ENCODE measurements around the gene NKAIN2. TPM values are rescaled to one million over a fixed set of nuclear protein-coding genes. Genes with fewer than 3 reads are reported as not detected.
"Not testable (repeated sequence)": the region's sequence is repeated elsewhere in the genome, so short reads cannot be mapped to it uniquely, and the experiment has no call there.

Gene NKAIN2
- total RNA-seq, 4 donors from 2014 or later: 0.11 to 1.0 (median 0.94) TPM; not detected in 1

GRCh38 chr6:124008988-124009765 is 205.5 kb downstream of the NKAIN2 start:
- Histone ChIP-seq H3K27ac (no peak overlapping the region), H3K4me1 (no peaks in the 10 kb centered on the region), H3K27me3 (no peaks in the 10 kb centered on the region), H3K36me3 (no peaks in the 10 kb centered on the region), H3K4me3 (replicated peaks in 1 of 3) (no peak overlapping the region), H3K9me3 (no peaks in the 10 kb centered on the region)
- WGBS, 2 donors: 73 to 76% methylated on average over 6 of the region's 6 CpGs
- DNase-seq: no peak
- TF ChIP-seq POLR2A (IDR thresholded peaks at IDR 0.05) (no peak), CTCF (IDR thresholded peaks at IDR 0.05) (no peak)
- intact Hi-C loops (cut with DNase I): no loop called here

- no peak overlapping the region for H3K4me3 ChIP-seq (replicated peaks in 1 of 3)
- no peaks in the 10 kb centered on the region for H3K27me3 ChIP-seq
- TF ChIP-seq POLR2A (IDR thresholded peaks at IDR 0.05): no peak
- no peak for TF ChIP-seq CTCF (IDR thresholded peaks at IDR 0.05)
- no peaks in the 10 kb centered on the region for H3K4me1 ChIP-seq
- DNase-seq: no peak
- intact Hi-C loops (cut with DNase I): no loop called here
- no peak overlapping the region for H3K27ac ChIP-seq
- H3K36me3 ChIP-seq: no peaks in the 10 kb centered on the region
- no peaks in the 10 kb centered on the region for H3K9me3 ChIP-seq
Measured at GRCh38 chr6:124010574-124010973, 206.9 kb downstream of the NKAIN2 start.

- intact Hi-C loops (cut with DNase I): no loop called here
- H3K4me3 ChIP-seq (replicated peaks in 1 of 3): no peak overlapping the region
- no peak for TF ChIP-seq CTCF (IDR thresholded peaks at IDR 0.05)
- TF ChIP-seq POLR2A (IDR thresholded peaks at IDR 0.05): no peak
- H3K36me3 ChIP-seq: no peaks in the 10 kb centered on the region
- H3K27ac ChIP-seq: no peak overlapping the region
- WGBS, 2 donors: 93 to 94% methylated on average over 2 of the region's 2 CpGs
- no peaks in the 10 kb centered on the region for H3K4me1 ChIP-seq
- no peak for DNase-seq
- no peaks in the 10 kb centered on the region for H3K27me3 ChIP-seq
- no peaks in the 10 kb centered on the region for H3K9me3 ChIP-seq
Measured at GRCh38 chr6:124011180-124011579, 207.5 kb downstream of the NKAIN2 start.

GRCh38 chr6:124022051-124022450 is 218.4 kb downstream of the NKAIN2 start:
- H3K4me3 ChIP-seq (replicated peaks in 1 of 3); DNase-seq; intact Hi-C loops (cut with DNase I); H3K9me3 ChIP-seq; H3K27me3 ChIP-seq; H3K4me1 ChIP-seq; H3K27ac ChIP-seq; H3K36me3 ChIP-seq: not testable (repeated sequence)
- WGBS, 2 donors: 100% methylated on average over 1 of the region's 1 CpG; no CpG with 5 or more reads in 1 of the 2 donors

- WGBS, 2 donors: 68 to 75% methylated on average over 2 of the region's 2 CpGs
- Histone ChIP-seq H3K36me3 (no peaks in the 10 kb centered on the region), H3K4me3 (replicated peaks in 1 of 3) (no peak overlapping the region), H3K27ac (no peak overlapping the region), H3K9me3 (no peaks in the 10 kb centered on the region), H3K27me3 (no peaks in the 10 kb centered on the region), H3K4me1 (no peaks in the 10 kb centered on the region)
- TF ChIP-seq POLR2A (IDR thresholded peaks at IDR 0.05) (no peak), CTCF (IDR thresholded peaks at IDR 0.05) (no peak)
- DNase-seq: no peak
- intact Hi-C loops (cut with DNase I): no loop called here
Measured at GRCh38 chr6:124022641-124023040, 219.0 kb downstream of the NKAIN2 start.

Measured in thyroid gland (tissue), 4 donors.